Measurements from ENCODE around the gene ANKS1B.

The ANKS1B gene

DNA sequence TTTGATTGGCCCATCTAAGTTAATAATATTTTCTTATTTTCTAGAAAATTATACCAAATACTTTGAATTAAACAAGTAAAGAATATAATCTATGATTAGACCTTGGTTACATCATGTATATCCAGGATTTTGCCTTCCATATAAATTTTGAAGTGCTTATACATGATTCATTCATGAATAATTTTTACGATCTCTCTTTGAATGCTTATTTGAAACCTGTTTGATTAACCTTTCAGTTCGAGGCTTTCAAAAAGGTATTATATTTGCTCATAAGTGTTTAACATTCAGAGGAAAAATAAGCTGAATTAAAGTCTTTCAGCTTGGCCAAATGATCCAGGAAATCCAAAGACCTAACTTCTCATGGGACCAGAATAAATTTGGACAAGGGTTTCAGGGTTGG, 832.4 kb downstream of the ANKS1B start:
- Histone ChIP-seq H3K4me1 (ENCODE audit: control insufficient read depth, insufficient read depth, low read length) (no peaks in the 10 kb centered on the region), H3K36me3 (ENCODE audit: control insufficient read depth in 2 of 2, insufficient read depth in 1 of 2, low read length in 2 of 2) (no peaks in the 10 kb centered on the region), H3K9me3 (ENCODE audit: control insufficient read depth, insufficient read depth, low read depth, low read length) (no peaks in the 10 kb centered on the region), H3K4me3 (ENCODE audit: low read depth, low read length) (no peak overlapping the region), H3K27ac (ENCODE audit: extremely low read depth, low read depth, low read length) (no peak overlapping the region)
- TF ChIP-seq SP7 (tag by site-specific recombination; IDR thresholded peaks at IDR 0.05) (no peak), ZNF777 (tag by site-specific recombination; IDR thresholded peaks at IDR 0.05; ENCODE audit: borderline replicate concordance) (no peak), ZNF274 (IDR thresholded peaks at IDR 0.05; ENCODE audit: low read length) (no peak), ZNF274 (tag by site-specific recombination; IDR thresholded peaks at IDR 0.05; ENCODE audit: borderline replicate concordance) (no peak), ZNF623 (tag by site-specific recombination; IDR thresholded peaks at IDR 0.05) (no peak), ZEB2 (tag by site-specific recombination; IDR thresholded peaks at IDR 0.05) (no peak), ZNF133 (tag by site-specific recombination; IDR thresholded peaks at IDR 0.05) (no peak), MEIS1 (CRISPR knock-in tag; IDR thresholded peaks at IDR 0.05; ENCODE audit: borderline replicate concordance) (no peak), ZBTB21 (tag by site-specific recombination; IDR thresholded peaks at IDR 0.05) (no peak), PBX3 (CRISPR knock-in tag; IDR thresholded peaks at IDR 0.05) (no peak), CTCF (tag by site-specific recombination; IDR thresholded peaks at IDR 0.05) (no peak), ZNF513 (tag by site-specific recombination; IDR thresholded peaks at IDR 0.05) (no peak), ZXDB (tag by site-specific recombination; IDR thresholded peaks at IDR 0.05) (no peak), ZNF837 (tag by site-specific recombination; IDR thresholded peaks at IDR 0.05) (no peak)
- TF ChIP-seq, protein P1, sequence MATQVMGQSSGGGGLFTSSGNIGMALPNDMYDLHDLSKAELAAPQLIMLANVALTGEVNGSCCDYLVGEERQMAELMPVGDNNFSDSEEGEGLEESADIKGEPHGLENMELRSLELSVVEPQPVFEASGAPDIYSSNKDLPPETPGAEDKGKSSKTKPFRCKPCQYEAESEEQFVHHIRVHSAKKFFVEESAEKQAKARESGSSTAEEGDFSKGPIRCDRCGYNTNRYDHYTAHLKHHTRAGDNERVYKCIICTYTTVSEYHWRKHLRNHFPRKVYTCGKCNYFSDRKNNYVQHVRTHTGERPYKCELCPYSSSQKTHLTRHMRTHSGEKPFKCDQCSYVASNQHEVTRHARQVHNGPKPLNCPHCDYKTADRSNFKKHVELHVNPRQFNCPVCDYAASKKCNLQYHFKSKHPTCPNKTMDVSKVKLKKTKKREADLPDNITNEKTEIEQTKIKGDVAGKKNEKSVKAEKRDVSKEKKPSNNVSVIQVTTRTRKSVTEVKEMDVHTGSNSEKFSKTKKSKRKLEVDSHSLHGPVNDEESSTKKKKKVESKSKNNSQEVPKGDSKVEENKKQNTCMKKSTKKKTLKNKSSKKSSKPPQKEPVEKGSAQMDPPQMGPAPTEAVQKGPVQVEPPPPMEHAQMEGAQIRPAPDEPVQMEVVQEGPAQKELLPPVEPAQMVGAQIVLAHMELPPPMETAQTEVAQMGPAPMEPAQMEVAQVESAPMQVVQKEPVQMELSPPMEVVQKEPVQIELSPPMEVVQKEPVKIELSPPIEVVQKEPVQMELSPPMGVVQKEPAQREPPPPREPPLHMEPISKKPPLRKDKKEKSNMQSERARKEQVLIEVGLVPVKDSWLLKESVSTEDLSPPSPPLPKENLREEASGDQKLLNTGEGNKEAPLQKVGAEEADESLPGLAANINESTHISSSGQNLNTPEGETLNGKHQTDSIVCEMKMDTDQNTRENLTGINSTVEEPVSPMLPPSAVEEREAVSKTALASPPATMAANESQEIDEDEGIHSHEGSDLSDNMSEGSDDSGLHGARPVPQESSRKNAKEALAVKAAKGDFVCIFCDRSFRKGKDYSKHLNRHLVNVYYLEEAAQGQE (tag by site-specific recombination; IDR thresholded peaks at IDR 0.05), result no peak
- TF ChIP-seq, protein P2, sequence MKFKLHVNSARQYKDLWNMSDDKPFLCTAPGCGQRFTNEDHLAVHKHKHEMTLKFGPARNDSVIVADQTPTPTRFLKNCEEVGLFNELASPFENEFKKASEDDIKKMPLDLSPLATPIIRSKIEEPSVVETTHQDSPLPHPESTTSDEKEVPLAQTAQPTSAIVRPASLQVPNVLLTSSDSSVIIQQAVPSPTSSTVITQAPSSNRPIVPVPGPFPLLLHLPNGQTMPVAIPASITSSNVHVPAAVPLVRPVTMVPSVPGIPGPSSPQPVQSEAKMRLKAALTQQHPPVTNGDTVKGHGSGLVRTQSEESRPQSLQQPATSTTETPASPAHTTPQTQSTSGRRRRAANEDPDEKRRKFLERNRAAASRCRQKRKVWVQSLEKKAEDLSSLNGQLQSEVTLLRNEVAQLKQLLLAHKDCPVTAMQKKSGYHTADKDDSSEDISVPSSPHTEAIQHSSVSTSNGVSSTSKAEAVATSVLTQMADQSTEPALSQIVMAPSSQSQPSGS (tag by site-specific recombination; IDR thresholded peaks at IDR 0.05; ENCODE audit: low read depth), result no peak
- CTCF ChIA-PET, result no interaction called here
- POLR2A ChIA-PET, result no interaction called here

DNA sequence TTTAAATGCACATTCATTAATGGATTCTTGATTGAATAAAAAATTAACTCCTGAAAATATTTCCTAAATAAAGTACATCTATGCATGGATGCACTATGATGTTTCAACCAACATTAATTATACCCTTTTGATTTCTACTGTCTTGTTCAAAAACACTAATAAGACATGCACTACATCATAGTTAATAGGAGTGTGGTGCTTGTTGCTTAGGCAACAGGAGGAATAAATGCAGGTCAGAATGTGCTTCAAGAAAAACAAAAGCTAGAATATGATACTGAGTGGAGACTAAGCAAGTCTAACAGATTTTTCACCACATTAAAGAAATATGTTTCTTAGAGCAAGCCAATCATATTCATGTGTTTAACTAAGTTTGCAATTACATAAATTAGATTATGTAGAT, 833.0 kb downstream of the ANKS1B start:
- Histone ChIP-seq H3K4me3 (ENCODE audit: low read depth, low read length) (no peak overlapping the region), H3K9me3 (ENCODE audit: control insufficient read depth, insufficient read depth, low read depth, low read length) (no peaks in the 10 kb centered on the region), H3K36me3 (ENCODE audit: control insufficient read depth in 2 of 2, insufficient read depth in 1 of 2, low read length in 2 of 2) (no peaks in the 10 kb centered on the region), H3K4me1 (ENCODE audit: control insufficient read depth, insufficient read depth, low read length) (no peaks in the 10 kb centered on the region), H3K27ac (ENCODE audit: extremely low read depth, low read depth, low read length) (no peak overlapping the region)
- POLR2A ChIA-PET, result no interaction called here
- CTCF ChIA-PET, result no interaction called here
- no peak for TF ChIP-seq KLF17 (tag by site-specific recombination; IDR thresholded peaks at IDR 0.05)
- no peak for TF ChIP-seq KLF8 (tag by site-specific recombination; IDR thresholded peaks at IDR 0.05)
- no peak for TF ChIP-seq ZNF121 (tag by site-specific recombination; IDR thresholded peaks at IDR 0.05)
- no peak for TF ChIP-seq ZNF701 (tag by site-specific recombination; IDR thresholded peaks at IDR 0.05)
- TF ChIP-seq ZNF707 (tag by site-specific recombination; IDR thresholded peaks at IDR 0.05), result no peak
- no peak for TF ChIP-seq RBAK (tag by site-specific recombination; IDR thresholded peaks at IDR 0.05)
- TF ChIP-seq ZSCAN23 (tag by site-specific recombination; IDR thresholded peaks at IDR 0.05), result no peak
- TF ChIP-seq ZNF529 (tag by site-specific recombination; IDR thresholded peaks at IDR 0.05; ENCODE audit: insufficient replicate concordance), result no peak

Measured in HEK293 (cell line).